AG10803 (cell line): ENCODE results near the gene IFT122.

ENCODE experiments used
- DNase-seq: peaks from one replicate; pipeline ENCODE4 v3.0.0; 2010; ENCODE audit warnings: low read depth
- H3K4me3 ChIP-seq: 2 replicates; pipeline ENCODE4 v1.5.1; 2011; ENCODE audit warnings: mild to moderate bottlenecking, low read length, control low read depth
- TF ChIP-seq, protein P1 (sequence below): conservative IDR thresholded peaks from 2 replicates; pipeline ENCODE4 v1.5.1; 2011; ENCODE audit warnings: mild to moderate bottlenecking, low read length, control low read depth, inconsistent platforms

The IFT122 gene

DNA sequence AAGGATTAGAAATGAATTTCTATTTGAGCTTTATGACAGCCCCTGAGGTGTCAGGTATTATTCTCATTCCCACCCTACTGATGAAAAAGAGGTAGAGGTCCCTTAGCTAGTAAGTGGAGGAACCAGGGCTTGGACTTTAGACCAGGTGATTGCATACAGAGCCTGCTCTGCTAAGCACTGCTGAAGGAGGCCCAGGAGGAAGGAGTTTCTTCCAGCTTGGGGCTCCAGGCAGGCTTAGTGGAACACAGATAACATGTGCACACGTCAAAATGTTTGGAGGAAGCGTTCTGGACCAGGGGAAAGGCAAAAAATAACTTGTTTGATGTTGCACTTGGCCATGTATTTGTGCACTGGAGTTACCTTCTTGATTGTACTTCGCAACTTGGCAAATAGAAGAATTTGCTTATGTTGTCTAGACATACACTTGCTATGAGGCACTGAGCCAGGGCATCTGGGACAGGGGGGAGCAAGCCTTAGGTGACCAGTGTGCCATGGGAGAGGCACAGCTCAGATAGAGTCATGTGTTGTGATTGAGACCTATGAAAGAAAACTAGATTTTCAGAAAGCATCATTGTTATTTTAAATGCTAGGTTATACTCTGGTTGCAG is 22.4 kb downstream of the IFT122 start:
- DNase-seq = no peak
- H3K4me3 ChIP-seq = no peak overlapping the region
- TF ChIP-seq, protein P1, sequence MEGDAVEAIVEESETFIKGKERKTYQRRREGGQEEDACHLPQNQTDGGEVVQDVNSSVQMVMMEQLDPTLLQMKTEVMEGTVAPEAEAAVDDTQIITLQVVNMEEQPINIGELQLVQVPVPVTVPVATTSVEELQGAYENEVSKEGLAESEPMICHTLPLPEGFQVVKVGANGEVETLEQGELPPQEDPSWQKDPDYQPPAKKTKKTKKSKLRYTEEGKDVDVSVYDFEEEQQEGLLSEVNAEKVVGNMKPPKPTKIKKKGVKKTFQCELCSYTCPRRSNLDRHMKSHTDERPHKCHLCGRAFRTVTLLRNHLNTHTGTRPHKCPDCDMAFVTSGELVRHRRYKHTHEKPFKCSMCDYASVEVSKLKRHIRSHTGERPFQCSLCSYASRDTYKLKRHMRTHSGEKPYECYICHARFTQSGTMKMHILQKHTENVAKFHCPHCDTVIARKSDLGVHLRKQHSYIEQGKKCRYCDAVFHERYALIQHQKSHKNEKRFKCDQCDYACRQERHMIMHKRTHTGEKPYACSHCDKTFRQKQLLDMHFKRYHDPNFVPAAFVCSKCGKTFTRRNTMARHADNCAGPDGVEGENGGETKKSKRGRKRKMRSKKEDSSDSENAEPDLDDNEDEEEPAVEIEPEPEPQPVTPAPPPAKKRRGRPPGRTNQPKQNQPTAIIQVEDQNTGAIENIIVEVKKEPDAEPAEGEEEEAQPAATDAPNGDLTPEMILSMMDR = no peak

DNA sequence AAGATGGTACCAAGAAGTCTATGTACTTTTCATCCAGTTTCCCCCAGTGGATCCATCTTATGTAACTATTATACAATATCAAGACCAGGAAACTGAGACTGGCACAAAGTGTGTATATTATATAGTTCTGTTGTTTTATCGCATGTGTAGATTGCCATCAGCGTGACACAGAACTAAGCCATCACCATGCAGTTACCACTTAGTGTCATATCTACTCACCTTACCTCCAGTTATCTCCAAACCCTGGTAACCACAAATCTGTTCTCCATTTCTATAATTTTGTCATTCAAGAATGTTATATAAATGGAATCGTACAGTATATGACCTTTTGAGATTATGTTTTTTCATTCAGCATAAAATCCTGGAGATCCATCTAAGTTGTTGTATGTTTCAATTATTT is 23.1 kb downstream of the IFT122 start:
- TF ChIP-seq, protein P1 = no peak
- DNase-seq = no peak

DNA sequence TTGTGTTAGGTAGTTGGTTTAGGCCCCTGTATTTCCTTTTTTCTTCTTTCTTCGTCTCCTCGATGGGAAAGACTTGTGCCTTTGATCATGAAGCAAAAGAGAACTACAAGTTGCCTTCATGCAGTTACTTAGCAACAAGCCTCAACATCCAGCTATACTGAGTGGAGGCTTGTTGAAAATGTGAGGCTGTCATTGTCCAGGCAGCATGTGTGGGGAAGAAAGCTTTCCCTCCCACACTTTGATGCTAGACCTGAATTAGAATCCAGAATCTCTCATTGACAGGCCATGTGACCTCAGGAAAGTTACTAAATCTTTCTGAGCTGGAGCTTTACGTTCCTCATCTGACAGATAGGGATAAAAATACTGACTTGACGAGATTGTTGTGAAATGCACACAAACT is 23.7 kb downstream of the IFT122 start:
- no peak for DNase-seq
- no peak overlapping the region for H3K4me3 ChIP-seq
- TF ChIP-seq, protein P1 = no peak

More for the DNA sequence above, 23.1 kb downstream of the IFT122 start:
- H3K4me3 ChIP-seq = no peak overlapping the region

DNA sequence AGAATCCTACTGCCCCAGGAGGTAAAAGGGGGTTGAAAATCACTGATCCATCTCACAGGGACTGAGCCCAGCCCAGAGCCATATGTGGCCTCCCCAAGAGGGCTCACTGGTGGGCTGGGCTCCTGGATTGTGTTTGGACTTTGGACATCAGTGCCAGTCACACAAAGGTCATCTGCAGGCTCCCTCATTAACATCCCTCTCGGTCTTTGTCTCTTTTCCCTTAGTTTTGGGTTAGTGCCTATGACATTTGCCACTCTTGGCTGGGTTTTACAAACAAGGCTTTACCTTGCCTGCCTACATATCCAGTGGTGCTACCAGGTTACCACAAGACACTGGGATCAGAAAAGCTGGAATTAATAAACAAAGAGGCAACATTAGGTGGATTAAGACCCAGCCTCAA is 27.9 kb downstream of the IFT122 start:
- TF ChIP-seq, protein P1 = no peak
- no peak overlapping the region for H3K4me3 ChIP-seq
- no peak for DNase-seq

DNA sequence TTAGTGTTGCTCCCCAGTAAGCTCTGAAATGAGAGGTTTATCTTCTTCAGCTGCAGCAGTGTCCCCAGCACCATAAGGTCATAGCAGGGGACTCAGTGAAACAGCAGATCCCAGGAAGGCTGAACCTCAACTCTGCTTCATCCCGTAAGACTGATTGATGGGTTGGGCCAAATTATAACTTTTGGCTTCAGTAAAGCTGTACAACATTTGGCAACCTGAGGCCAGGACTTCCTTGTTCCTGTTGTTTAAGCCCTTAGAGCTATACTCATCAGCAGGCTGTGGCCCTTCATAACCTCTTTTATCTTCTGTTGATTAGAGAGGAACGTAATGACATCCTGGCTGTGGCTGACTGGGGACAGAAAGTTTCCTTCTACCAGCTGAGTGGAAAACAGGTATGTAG is 29.0 kb downstream of the IFT122 start:
- TF ChIP-seq, protein P1 = no peak
- DNase-seq = no peak
- no peak overlapping the region for H3K4me3 ChIP-seq

DNA sequence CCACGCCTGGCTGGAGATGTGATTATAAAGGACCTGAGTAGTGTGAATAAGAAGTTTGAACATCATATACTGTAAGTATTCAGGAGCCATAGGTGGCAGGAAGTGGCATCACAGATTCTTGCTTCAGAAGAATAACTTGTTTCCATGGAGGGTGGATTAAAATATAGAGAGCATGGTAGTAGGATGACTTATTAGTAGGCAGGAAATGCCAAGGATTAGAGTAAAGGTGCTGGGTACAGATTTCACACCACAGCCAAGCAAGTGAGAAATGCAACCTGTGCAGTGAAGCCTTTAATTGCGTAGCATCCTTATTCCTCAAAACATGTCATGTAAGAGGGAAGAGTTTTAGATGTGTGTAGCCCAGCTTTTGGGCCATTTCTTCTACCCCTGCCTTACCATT is 30.8 kb downstream of the IFT122 start:
- no peak overlapping the region for H3K4me3 ChIP-seq
- no peak for DNase-seq
- TF ChIP-seq, protein P1 = no peak

DNA sequence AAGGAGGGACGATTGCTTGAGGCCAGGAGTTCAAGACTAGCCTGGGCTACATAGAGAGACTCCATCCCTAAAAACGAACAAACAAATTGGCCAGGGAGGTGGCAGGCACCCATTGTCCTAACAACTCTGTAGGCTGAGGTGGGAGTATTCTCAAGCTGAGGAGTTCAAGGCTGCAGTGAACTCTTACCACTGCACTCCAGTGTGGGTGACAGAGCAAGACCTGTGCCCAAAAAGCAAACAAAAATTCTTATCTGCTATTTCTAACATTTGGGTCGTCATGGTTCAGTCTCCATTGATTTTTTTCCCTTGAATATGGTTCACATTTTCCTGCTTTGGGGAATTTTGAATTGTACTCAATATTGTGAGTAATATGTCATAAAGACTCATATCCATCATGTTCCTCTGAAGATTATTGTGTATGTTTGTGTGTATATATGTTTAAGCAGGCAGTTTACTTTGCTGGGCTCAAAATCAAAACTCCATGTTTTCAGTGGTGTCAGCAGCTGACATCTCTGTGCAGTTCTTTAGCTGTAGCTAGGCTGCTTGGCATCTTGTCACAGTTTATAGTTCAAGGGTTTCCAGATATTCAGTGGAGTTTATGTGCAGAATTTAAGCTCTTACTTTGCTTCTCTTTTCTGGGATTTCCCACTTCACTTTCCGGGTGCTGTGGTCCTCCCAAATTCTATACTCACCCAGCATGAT is 33.2 kb downstream of the IFT122 start:
- H3K4me3 ChIP-seq = no peak overlapping the region
- DNase-seq = no peak
- TF ChIP-seq, protein P1 = no peak
